OCI-LY1 (cell line): ENCODE measurements around the gene RAB36.

Experiments used
- H2AFZ ChIP-seq: fragments of 200-600 bp; sonication (generic), shearing (Covaris generic); 2 replicates; pipeline ENCODE4 v1.6.0; 2014; ENCODE audit warnings: antibody characterized with exemption, mild to moderate bottlenecking, low read length
- H3F3A ChIP-seq: fragments of 200-600 bp; sonication (generic), shearing (Covaris generic); 2 replicates; pipeline ENCODE4 v1.6.0; 2014; ENCODE audit warnings: mild to moderate bottlenecking, antibody characterized with exemption, low read length, moderate library complexity; ENCODE audit not compliant: insufficient read depth
- H3K27ac ChIP-seq: fragments of 200-600 bp; sonication (generic); 2 replicates; pipeline ENCODE4 v1.5.1; 2014; ENCODE audit warnings: low read length, mixed run types, mild to moderate bottlenecking, low read depth; ENCODE audit not compliant: poor library complexity, severe bottlenecking
- H3K27me3 ChIP-seq: fragments of 200-600 bp; sonication (generic); 2 replicates; pipeline ENCODE4 v1.6.0; 2014; ENCODE audit warnings: antibody characterized with exemption, mild to moderate bottlenecking, low read length, moderate library complexity; ENCODE audit not compliant: insufficient read depth
- H3K36me3 ChIP-seq: fragments of 200-600 bp; sonication (generic); 2 replicates; pipeline ENCODE4 v1.6.1; 2014; ENCODE audit warnings: mild to moderate bottlenecking, antibody characterized with exemption, low read length, moderate library complexity, mixed read lengths; ENCODE audit not compliant: insufficient read depth
- H3K4me1 ChIP-seq: fragments of 200-600 bp; sonication (generic); 2 replicates; pipeline ENCODE4 v1.5.1; 2014; ENCODE audit warnings: mild to moderate bottlenecking, low read length, moderate library complexity; ENCODE audit not compliant: insufficient read depth, severe bottlenecking
- H3K4me2 ChIP-seq: fragments of 200-600 bp; sonication (generic), shearing (Covaris generic); 2 replicates; pipeline ENCODE4 v1.6.1; 2014; ENCODE audit warnings: low read length
- H3K4me3 ChIP-seq: fragments of 200-600 bp; sonication (generic); 2 replicates; pipeline ENCODE4 v1.5.1; 2014; ENCODE audit warnings: low read length, low read depth, mild to moderate bottlenecking, mixed read lengths; ENCODE audit not compliant: poor library complexity, severe bottlenecking
- H3K79me2 ChIP-seq: fragments of 200-600 bp; shearing (Covaris generic); 2 replicates; pipeline ENCODE4 v1.6.1; 2016; ENCODE audit warnings: mixed run types, low read length, mixed read lengths; ENCODE audit not compliant: insufficient read depth
- H3K9ac ChIP-seq: fragments of 200-600 bp; sonication (generic), shearing (Covaris generic); 2 replicates; pipeline ENCODE4 v1.6.1; 2014; ENCODE audit warnings: mild to moderate bottlenecking, low read length, mixed read lengths
- H3K9me2 ChIP-seq: fragments of 200-600 bp; sonication (generic), shearing (Covaris generic); 2 replicates; pipeline ENCODE4 v1.6.1; 2014; ENCODE audit warnings: low read depth, mild to moderate bottlenecking, low read length, mixed read lengths
- H3K9me3 ChIP-seq: fragments of 200-600 bp; shearing (Covaris generic); 2 replicates; pipeline ENCODE4 v1.6.1; 2014; ENCODE audit warnings: low read length, mixed read lengths
- H4K20me1 ChIP-seq: fragments of 200-600 bp; sonication (generic), shearing (Covaris generic); 2 replicates; pipeline ENCODE4 v1.6.0; 2016; ENCODE audit warnings: mild to moderate bottlenecking, low read length; ENCODE audit not compliant: insufficient read depth
- EZH2 ChIP-seq: fragments of 200-600 bp; sonication (generic), shearing (Covaris generic); IDR thresholded peaks from 2 replicates; pipeline ENCODE4 v1.8.0; 2017; ENCODE audit warnings: borderline replicate concordance, mixed run types, mild to moderate bottlenecking, antibody characterized with exemption, low read length, moderate library complexity, mixed read lengths
- TF ChIP-seq, protein P1 (sequence below): fragments of 200-600 bp; sonication (generic), shearing (Covaris generic); IDR thresholded peaks from 2 replicates; pipeline ENCODE4 v1.5.1; 2017; ENCODE audit warnings: mild to moderate bottlenecking, antibody characterized with exemption, low read length, moderate library complexity, mixed read lengths

The RAB36 gene

DNA sequence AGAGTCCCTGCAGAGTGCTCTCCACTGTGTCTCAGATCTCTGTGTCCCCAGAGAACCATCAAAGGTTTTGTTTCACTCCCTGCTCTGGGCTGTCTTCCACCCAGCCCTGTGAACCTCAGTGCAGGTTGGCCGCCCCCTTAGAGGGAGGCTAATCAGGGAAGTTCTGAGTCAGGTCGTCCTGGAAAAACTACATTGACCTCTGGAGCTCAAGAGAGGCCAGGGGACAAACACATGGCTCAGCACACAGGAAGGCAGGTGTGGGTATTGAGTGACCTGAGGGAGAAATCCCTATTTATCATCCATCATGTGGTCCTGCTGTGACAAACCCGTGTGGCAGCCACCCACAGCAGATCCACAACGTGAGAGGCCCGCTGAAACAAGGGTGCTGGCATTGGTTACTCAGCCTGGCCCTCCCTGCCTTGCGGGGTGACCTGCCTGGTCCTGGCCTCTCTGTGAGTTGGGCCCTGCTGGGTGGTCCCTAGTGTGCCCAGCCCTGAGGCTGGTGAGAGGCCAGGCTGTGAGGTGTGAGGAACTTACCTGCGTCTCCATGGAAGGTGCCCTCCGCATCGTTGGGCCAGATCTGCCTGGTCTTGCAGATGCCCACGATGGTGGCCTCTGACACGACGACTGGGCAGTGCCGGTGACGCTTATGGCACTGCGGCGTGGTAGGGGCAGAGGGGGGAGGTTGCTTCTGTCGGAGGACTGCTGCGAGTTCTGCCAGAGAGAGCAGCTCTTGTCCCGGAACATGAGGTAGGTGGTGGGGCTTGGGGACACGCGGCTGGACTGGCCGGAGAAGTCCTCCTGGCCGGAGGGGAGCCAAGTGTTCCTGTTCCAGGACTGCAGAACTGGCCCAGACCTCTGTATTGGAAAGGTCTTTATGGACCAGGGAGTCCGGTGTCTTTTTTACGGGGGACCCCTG, 34.4 kb downstream of the RAB36 start:
- H3K9me2 ChIP-seq, result no peaks in the 10 kb centered on the region
- H3F3A ChIP-seq, result no peaks in the 10 kb centered on the region
- H3K9me3 ChIP-seq, result no peaks in the 10 kb centered on the region
- no peak overlapping the region for H2AFZ ChIP-seq
- H3K79me2 ChIP-seq, result peaks cover 34% of the 10 kb centered on the region
- no peaks in the 10 kb centered on the region for H4K20me1 ChIP-seq
- H3K27ac ChIP-seq, result peak overlapping the region; percentile 81
- H3K36me3 ChIP-seq, result peaks cover 35% of the 10 kb centered on the region
- peak overlapping the region; percentile 64 for H3K9ac ChIP-seq
- H3K4me2 ChIP-seq, result peak overlapping the region; percentile 82
- TF ChIP-seq, protein P1, sequence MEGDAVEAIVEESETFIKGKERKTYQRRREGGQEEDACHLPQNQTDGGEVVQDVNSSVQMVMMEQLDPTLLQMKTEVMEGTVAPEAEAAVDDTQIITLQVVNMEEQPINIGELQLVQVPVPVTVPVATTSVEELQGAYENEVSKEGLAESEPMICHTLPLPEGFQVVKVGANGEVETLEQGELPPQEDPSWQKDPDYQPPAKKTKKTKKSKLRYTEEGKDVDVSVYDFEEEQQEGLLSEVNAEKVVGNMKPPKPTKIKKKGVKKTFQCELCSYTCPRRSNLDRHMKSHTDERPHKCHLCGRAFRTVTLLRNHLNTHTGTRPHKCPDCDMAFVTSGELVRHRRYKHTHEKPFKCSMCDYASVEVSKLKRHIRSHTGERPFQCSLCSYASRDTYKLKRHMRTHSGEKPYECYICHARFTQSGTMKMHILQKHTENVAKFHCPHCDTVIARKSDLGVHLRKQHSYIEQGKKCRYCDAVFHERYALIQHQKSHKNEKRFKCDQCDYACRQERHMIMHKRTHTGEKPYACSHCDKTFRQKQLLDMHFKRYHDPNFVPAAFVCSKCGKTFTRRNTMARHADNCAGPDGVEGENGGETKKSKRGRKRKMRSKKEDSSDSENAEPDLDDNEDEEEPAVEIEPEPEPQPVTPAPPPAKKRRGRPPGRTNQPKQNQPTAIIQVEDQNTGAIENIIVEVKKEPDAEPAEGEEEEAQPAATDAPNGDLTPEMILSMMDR, result no peak
- TF ChIP-seq EZH2, result no peak
- peak overlapping the region; percentile 67 for H3K4me3 ChIP-seq
- H3K27me3 ChIP-seq, result no peaks in the 10 kb centered on the region
- H3K4me1 ChIP-seq, result peaks cover 65% of the 10 kb centered on the region

DNA sequence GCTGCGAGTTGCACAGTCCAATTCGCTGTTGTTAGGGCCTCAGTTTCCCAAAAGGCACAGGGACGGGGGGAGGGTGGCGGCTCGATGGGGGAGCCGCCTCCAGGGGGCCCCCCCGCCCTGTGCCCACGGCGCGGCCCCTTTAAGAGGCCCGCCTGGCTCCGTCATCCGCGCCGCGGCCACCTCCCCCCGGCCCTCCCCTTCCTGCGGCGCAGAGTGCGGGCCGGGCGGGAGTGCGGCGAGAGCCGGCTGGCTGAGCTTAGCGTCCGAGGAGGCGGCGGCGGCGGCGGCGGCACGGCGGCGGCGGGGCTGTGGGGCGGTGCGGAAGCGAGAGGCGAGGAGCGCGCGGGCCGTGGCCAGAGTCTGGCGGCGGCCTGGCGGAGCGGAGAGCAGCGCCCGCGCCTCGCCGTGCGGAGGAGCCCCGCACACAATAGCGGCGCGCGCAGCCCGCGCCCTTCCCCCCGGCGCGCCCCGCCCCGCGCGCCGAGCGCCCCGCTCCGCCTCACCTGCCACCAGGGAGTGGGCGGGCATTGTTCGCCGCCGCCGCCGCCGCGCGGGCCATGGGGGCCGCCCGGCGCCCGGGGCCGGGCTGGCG, 35.1 kb downstream of the RAB36 start, which contains the start of gene BCR:
TSS of gene BCR (plus strand) at position 209 of the 592 bp plus-strand sequence. CDS start 452 bp downstream, outside the sequence.
- Histone ChIP-seq H2AFZ (no peak within 1 kb of the TSS), H3K36me3 (peaks cover 42% of the 10 kb centered on the region), H3K9me2 (no peaks in the 10 kb centered on the region), H4K20me1 (no peaks in the 10 kb centered on the region), H3F3A (no peaks in the 10 kb centered on the region), H3K9me3 (no peaks in the 10 kb centered on the region), H3K4me3 (peak within 1 kb of the TSS; percentile 91), H3K9ac (peak within 1 kb of the TSS; percentile 70), H3K4me2 (peak within 1 kb of the TSS; percentile 94), H3K4me1 (peaks cover 70% of the 10 kb centered on the region), H3K27me3 (no peaks in the 10 kb centered on the region), H3K79me2 (peaks cover 42% of the 10 kb centered on the region), H3K27ac (peak within 1 kb of the TSS; percentile 81)
- TF ChIP-seq, protein P1, result peak; percentile 21; the same call in 1 of the 2 replicates
- TF ChIP-seq EZH2, result no peak

DNA sequence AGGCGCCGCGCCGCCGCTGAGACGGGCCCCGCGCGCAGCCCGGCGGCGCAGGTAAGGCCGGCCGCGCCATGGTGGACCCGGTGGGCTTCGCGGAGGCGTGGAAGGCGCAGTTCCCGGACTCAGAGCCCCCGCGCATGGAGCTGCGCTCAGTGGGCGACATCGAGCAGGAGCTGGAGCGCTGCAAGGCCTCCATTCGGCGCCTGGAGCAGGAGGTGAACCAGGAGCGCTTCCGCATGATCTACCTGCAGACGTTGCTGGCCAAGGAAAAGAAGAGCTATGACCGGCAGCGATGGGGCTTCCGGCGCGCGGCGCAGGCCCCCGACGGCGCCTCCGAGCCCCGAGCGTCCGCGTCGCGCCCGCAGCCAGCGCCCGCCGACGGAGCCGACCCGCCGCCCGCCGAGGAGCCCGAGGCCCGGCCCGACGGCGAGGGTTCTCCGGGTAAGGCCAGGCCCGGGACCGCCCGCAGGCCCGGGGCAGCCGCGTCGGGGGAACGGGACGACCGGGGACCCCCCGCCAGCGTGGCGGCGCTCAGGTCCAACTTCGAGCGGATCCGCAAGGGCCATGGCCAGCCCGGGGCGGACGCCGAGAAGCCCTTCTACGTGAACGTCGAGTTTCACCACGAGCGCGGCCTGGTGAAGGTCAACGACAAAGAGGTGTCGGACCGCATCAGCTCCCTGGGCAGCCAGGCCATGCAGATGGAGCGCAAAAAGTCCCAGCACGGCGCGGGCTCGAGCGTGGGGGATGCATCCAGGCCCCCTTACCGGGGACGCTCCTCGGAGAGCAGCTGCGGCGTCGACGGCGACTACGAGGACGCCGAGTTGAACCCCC, 35.8 kb downstream of the RAB36 start:
- TF ChIP-seq, protein P1, result no peak
- no peak for TF ChIP-seq EZH2
- no peaks in the 10 kb centered on the region for H3K9me2 ChIP-seq
- no peak overlapping the region for H2AFZ ChIP-seq
- peaks cover 48% of the 10 kb centered on the region for H3K36me3 ChIP-seq
- peak overlapping the region; percentile 94 for H3K4me2 ChIP-seq
- H3K79me2 ChIP-seq, result peaks cover 49% of the 10 kb centered on the region
- peak overlapping the region; percentile 76 for H3K27ac ChIP-seq
- no peaks in the 10 kb centered on the region for H4K20me1 ChIP-seq
- peak overlapping the region; percentile 70 for H3K9ac ChIP-seq
- peaks cover 69% of the 10 kb centered on the region for H3K4me1 ChIP-seq
- peak overlapping the region; percentile 91 for H3K4me3 ChIP-seq
- H3K9me3 ChIP-seq, result no peaks in the 10 kb centered on the region
- no peaks in the 10 kb centered on the region for H3K27me3 ChIP-seq
- H3F3A ChIP-seq, result no peaks in the 10 kb centered on the region
